GM06990 (cell line): Measurements from ENCODE around the gene B3GAT3.
"Not testable (repeated sequence)": the region's sequence is repeated elsewhere in the genome, so short reads cannot be mapped to it uniquely, and the experiment has no call there.

Experiments
- DNase-seq: peaks from one replicate; pipeline ENCODE4 v3.0.0-alpha.2; 2011; ENCODE audit not compliant: insufficient read length; ENCODE audit errors: extremely low read depth
- H3K27me3 ChIP-seq: replicated peaks from 2 replicates; pipeline ENCODE4 v1.6.0; 2011; ENCODE audit warnings: low read length; ENCODE audit not compliant: control insufficient read depth, insufficient read depth
- H3K36me3 ChIP-seq: 2 replicates; pipeline ENCODE4 v1.5.1; 2011; ENCODE audit warnings: low read length; ENCODE audit not compliant: control insufficient read depth, insufficient read depth
- H3K4me3 ChIP-seq: replicated peaks from 2 replicates; pipeline ENCODE4 v1.5.1; 2011; ENCODE audit warnings: low read depth, mild to moderate bottlenecking, control low read depth, low read length
- TF ChIP-seq, protein P1 (sequence below): IDR thresholded peaks from 2 replicates; pipeline ENCODE4 v1.5.1; 2011; ENCODE audit warnings: low read length, control low read depth, mild to moderate bottlenecking, inconsistent platforms; ENCODE audit not compliant: insufficient read depth, poor library complexity, severe bottlenecking

B3GAT3 gene

DNA sequence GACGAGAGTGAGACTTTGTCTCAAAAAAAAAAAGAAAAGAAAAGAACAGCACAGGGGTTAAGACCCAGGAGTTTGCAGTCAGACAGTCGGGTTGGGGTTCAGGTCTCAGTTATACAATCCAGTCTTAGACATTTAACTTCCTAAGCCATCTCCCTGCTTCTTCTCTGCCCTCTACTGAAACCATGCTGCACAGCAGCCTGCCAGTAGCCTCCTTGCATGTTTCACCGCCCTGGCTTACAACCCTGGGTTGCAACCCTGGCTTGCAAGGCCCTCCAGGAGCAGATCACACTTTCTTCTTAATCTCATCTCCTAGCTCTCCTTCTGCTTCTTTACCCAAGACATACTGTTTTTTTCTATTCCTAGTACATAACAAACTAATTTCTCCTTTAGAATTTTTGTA, 5.9 kb upstream of the B3GAT3 start:
- TF ChIP-seq, protein P1, sequence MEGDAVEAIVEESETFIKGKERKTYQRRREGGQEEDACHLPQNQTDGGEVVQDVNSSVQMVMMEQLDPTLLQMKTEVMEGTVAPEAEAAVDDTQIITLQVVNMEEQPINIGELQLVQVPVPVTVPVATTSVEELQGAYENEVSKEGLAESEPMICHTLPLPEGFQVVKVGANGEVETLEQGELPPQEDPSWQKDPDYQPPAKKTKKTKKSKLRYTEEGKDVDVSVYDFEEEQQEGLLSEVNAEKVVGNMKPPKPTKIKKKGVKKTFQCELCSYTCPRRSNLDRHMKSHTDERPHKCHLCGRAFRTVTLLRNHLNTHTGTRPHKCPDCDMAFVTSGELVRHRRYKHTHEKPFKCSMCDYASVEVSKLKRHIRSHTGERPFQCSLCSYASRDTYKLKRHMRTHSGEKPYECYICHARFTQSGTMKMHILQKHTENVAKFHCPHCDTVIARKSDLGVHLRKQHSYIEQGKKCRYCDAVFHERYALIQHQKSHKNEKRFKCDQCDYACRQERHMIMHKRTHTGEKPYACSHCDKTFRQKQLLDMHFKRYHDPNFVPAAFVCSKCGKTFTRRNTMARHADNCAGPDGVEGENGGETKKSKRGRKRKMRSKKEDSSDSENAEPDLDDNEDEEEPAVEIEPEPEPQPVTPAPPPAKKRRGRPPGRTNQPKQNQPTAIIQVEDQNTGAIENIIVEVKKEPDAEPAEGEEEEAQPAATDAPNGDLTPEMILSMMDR, result no peak
- H3K4me3 ChIP-seq, result no peak overlapping the region
- DNase-seq, result no peak

DNA sequence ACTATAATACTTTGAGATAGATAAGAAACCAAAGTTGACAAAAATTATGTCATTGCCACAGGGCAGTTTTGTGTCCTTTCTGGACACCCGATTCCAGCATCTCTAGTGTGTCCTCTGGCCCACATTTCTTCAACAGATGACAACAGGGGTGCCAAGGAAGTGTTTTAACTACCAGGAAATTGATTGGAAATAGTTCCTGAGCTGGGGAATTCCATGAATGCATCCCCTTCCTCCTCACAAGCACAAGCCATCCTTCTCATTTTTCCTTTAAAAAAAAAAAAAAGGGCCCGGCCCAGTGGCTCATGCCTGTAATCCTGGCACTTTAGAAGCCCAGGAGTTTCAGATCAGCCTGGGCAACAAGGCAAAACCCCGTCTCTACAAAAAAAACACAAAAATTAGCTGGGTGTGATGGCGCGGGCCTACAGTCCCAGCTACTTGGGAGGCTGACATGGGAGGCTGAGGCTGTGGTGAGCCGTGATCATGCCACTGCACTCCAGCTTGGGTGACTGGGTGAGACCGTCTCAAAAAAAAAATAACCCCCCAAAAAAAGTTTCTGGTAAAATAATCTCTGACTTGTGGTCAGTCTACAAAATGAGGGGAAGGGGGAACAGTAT, 797 bp upstream of the B3GAT3 start:
- Histone ChIP-seq H3K4me3 (no peak overlapping the region), H3K27me3 (no peaks in the 10 kb centered on the region), H3K36me3 (peaks cover 16% of the 10 kb centered on the region)
- DNase-seq, result no peak
- TF ChIP-seq, protein P1, result no peak

More for the DNA sequence above, 5.9 kb upstream of the B3GAT3 start:
- peaks cover 50% of the 10 kb centered on the region for H3K36me3 ChIP-seq
- no peaks in the 10 kb centered on the region for H3K27me3 ChIP-seq

DNA sequence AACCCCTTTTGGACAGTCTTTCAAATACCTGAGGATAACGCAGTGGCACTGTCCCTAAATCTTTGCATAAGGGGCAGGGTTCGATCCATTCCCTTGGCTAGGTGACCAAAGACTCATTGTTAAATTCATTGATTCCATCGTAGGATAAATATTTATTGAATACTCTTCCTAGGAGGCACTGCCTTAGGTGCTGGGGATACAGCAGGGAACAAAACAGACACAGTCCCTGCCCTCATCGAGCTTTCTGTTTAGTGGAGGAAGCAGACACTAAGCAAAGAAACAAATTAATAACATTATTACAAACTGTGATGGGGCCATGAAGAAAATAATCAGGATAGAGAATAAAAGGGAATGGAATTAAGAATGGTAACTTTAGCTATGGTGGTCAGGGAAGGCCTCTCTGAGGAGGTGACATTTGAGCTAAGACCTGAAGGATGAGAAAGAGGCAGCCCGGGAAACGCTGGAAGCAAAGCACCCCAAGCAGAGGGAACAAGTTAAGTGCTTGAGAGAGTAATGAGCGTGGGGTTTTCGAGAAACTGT, 689 bp downstream of the B3GAT3 start:
- TF ChIP-seq, protein P1, result no peak
- peaks cover 11% of the 10 kb centered on the region for H3K36me3 ChIP-seq
- no peak for DNase-seq
- peak overlapping the region; percentile 99 for H3K4me3 ChIP-seq
- no peaks in the 10 kb centered on the region for H3K27me3 ChIP-seq

DNA sequence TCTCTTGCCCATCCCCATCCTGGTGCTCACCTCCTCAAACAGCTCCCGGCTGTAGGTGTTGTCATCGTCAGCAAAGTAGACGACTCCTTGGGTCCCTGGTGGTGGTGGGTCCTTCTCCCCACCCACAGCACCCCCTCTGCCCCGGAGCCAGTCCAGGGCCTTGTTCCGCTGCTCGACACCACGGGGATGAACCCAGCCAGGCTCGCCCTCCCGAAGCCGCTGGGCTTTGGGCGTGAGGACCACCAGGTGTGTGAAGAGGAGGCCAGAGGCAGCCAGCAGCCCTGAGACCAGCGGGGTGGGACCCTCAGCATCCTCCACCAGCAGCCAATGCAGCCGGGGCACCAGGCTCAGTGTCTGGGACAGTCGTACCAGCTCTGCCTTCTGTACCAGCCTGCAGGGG, 4.8 kb downstream of the B3GAT3 start:
- not testable (repeated sequence) for H3K27me3 ChIP-seq, H3K4me3 ChIP-seq, DNase-seq, H3K36me3 ChIP-seq

DNA sequence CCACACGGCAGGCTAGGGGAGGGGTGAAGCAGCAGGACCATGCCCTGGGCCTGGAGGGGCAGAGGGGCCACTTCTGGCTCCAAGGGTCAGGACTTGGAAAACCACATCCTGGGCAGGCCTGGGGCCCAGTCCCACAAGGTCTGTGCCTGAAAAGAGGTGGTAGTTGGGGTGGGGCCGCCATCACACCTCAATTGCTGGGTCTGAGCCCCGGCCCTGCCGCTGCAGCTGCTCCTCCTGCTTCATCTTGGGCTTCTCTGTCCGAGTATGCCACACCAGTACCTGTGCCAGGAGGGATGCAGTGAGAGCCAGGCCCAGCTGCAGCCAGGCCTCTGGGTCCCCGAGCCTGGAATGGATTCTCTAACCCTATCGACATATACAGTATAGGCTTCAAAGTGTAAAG, 6.3 kb downstream of the B3GAT3 start:
- Histone ChIP-seq H3K4me3 (no peak overlapping the region), H3K27me3 (no peaks in the 10 kb centered on the region), H3K36me3 (peaks cover 7% of the 10 kb centered on the region)
- TF ChIP-seq, protein P1, result no peak
- no peak for DNase-seq

DNA sequence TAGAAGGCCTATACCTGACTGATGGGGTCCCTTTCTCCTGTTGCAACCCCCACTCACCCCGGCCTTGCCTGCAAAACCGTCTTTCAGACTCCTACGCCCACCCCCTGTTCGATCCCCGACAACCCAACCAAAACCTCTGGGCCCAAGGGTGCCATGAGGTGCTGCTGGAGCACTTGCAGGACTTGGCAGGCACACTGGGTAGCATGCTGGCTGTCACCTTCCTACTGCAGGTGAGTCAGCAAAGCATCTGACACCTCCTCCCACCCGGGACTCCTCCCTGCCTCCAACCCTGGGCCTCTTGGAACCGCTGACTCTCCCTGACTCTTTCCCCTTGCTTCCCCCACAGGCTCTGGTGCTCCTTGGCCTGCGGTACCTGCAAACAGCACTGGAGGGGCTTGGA, 7.5 kb downstream of the B3GAT3 start:
- Histone ChIP-seq H3K27me3 (no peaks in the 10 kb centered on the region), H3K4me3 (no peak overlapping the region), H3K36me3 (peaks cover 7% of the 10 kb centered on the region)
- TF ChIP-seq, protein P1, result no peak
- DNase-seq, result no peak
